Measurements from ENCODE around the gene RAD17.
"Not testable (repeated sequence)": the region's sequence is repeated elsewhere in the genome, so short reads cannot be mapped to it uniquely, and the experiment has no call there.

RAD17 gene

GRCh38 chr5:69369340-69370121 is at the start of gene RAD17, which contains the start of the genes AK6 and TAF9:
TSS of gene RAD17 (plus strand) at chr5:69369818. CDS start at chr5:69372209, 2,391 bp downstream.
TSS of gene AK6 (minus strand) at chr5:69369520. CDS start at chr5:69369490, 30 bp downstream.
TSS of gene TAF9 (minus strand) at chr5:69369520. CDS start at chr5:69365737, 3,783 bp downstream.
- H3K4me3 ChIP-seq (replicated peaks; ENCODE audit: low read depth, low read length), result peak within 1 kb of the TSS; percentile 82
- peak; percentile 92 for DNase-seq (ENCODE audit: low read depth)
- TF ChIP-seq CTCF (IDR thresholded peaks at IDR 0.05; ENCODE audit: low read length, missing control alignments), result no peak

GRCh38 chr5:69326365-69326764 is 43.3 kb upstream of the RAD17 start:
- DNase-seq (ENCODE audit: low read depth), result no peak
- no peak for TF ChIP-seq CTCF (IDR thresholded peaks at IDR 0.05; ENCODE audit: low read length, missing control alignments)

DNA sequence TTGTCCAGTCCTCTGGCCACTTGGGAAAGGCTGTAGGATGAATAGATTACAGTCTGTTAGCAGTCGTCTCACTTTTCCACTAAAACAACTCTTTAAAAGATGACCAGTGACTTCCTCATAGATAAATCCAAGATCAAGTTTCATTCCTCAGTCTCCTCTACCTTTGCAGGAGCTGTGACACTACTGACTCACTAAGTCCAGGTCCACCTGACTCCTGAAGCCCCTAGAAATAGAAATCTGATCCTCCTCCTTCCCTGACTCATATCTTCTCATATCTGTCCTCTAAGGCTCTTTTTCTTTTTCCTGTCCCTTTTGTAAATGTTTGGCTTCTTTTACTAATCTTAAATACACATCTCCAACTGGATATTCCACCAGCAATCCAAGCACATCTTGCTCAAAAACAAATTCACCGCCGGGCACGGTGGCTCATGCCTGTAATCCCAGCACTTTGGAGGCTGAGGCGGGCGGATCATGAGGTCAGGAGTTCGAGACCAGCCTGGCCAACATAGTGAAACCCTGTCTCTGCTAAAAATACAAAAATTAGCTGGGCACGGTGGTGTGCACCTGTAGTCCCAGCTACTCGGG is 39.6 kb upstream of the RAD17 start:
- DNase-seq (ENCODE audit: low read depth), result no peak
- no peak overlapping the region for H3K4me3 ChIP-seq (replicated peaks; ENCODE audit: low read depth, low read length)
- no peak for TF ChIP-seq CTCF (IDR thresholded peaks at IDR 0.05; ENCODE audit: low read length, missing control alignments)

More at GRCh38 chr5:69326365-69326764, 43.3 kb upstream of the RAD17 start:
- no peak overlapping the region for H3K4me3 ChIP-seq (replicated peaks; ENCODE audit: low read depth, low read length)

GRCh38 chr5:69331528-69332445 is 37.8 kb upstream of the RAD17 start:
- no peak for TF ChIP-seq CTCF (IDR thresholded peaks at IDR 0.05; ENCODE audit: low read length, missing control alignments)
- DNase-seq (ENCODE audit: low read depth), result no peak
- peak overlapping the region; percentile 75 for H3K4me3 ChIP-seq (replicated peaks; ENCODE audit: low read depth, low read length)

DNA sequence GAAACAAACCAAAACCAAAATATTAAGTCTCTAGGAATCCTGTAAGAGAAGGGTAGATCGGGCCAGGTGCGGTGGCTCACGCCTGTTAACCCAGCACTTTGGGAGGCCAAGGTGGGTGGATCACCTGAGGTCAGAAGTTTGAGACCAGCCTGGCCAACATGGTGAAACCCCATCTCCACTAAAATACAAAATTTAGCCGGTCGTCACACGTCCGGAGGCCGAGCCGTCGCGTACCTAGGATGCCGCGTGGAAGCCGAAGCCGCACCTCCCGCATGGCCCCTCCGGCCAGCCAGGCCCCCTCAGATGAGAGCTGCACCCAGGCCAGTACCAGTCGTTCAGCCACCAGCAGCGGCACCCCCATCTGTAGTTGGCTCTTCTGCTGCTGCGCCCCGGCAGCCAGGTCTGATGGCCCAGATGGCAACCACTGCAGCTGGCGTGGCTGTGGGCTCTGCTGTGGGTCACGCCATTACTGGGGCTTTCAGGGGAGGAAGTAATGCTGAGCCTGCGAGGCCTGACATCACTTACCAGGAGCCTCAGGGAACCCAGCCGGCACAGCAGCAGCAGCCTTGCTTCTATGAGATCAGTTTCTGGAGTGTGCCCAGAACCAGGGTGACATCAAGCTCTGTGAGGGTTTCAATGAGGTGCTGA is 35.8 kb upstream of the RAD17 start:
- H3K4me3 ChIP-seq (replicated peaks; ENCODE audit: low read depth, low read length); DNase-seq (ENCODE audit: low read depth): not testable (repeated sequence)

DNA sequence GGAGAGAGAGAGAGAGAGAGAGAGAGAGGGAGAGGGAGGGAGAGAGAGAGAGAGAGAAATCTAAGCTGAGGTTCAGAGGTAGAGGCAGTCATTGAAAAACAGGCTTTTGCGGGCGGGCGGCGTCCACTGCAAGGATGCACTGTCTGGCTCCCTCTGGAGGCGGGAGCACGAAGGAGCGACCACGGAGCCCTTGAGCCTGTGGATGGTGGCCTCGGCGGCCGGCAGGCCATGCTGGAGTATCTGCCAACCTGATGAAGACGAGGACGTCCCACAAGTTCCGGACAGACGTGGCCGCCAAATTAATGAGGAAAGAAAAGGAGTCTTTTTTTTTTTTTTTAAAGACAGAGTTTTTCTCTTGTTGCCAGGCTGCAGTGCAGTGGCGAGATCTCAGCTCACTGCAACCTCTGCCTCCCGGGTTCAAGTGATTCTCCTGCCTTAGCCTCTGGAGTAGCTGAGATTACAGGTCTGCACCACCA is 34.8 kb upstream of the RAD17 start:
- peak; percentile 77 for TF ChIP-seq CTCF (IDR thresholded peaks at IDR 0.05; ENCODE audit: low read length, missing control alignments)
- peak overlapping the region; percentile 17 for H3K4me3 ChIP-seq (replicated peaks; ENCODE audit: low read depth, low read length)
- peak; percentile 84 for DNase-seq (ENCODE audit: low read depth)

Data from fibroblast of pulmonary artery (primary cell).